Measurements from ENCODE around the gene CLEC4F.

The CLEC4F gene

GRCh38 chr2:70820499-70820898, at the start of gene CLEC4F:
CLEC4F (minus strand) TSS chr2:70820599; CDS start chr2:70820523, 76 bp downstream.
- no peak for DNase-seq

GRCh38 chr2:70868970-70869369, 48.6 kb upstream of the CLEC4F start:
- DNase-seq: no peak

GRCh38 chr2:70861777-70862625, 41.6 kb upstream of the CLEC4F start:
- peak; percentile 68 for DNase-seq

GRCh38 chr2:70855667-70856066, 35.3 kb upstream of the CLEC4F start:
- no peak for DNase-seq

- no peak for DNase-seq
Measured at GRCh38 chr2:70854411-70854810, 34.0 kb upstream of the CLEC4F start.

- DNase-seq: no peak
Measured at GRCh38 chr2:70852824-70853223, 32.4 kb upstream of the CLEC4F start.

GRCh38 chr2:70851704-70852103, 31.3 kb upstream of the CLEC4F start:
- DNase-seq: peak; percentile 42

GRCh38 chr2:70850925-70851324, 30.5 kb upstream of the CLEC4F start:
- DNase-seq: no peak

- DNase-seq: no peak
Measured at GRCh38 chr2:70842401-70842800, 22.0 kb upstream of the CLEC4F start.

GRCh38 chr2:70837980-70838925, 17.9 kb upstream of the CLEC4F start:
- no peak for DNase-seq

GRCh38 chr2:70835643-70836042, 15.2 kb upstream of the CLEC4F start, which contains the start of gene CD207:
CD207 (minus strand) TSS chr2:70835816; CDS start chr2:70835776, 40 bp downstream.
- DNase-seq: no peak

GRCh38 chr2:70834881-70835280, 14.5 kb upstream of the CLEC4F start:
- DNase-seq: no peak

GRCh38 chr2:70834106-70834505, 13.7 kb upstream of the CLEC4F start:
- DNase-seq: no peak

- no peak for DNase-seq
Measured at GRCh38 chr2:70833246-70833645, 12.8 kb upstream of the CLEC4F start.

GRCh38 chr2:70832386-70832785, 12.0 kb upstream of the CLEC4F start:
- DNase-seq: no peak

GRCh38 chr2:70831861-70832260, 11.5 kb upstream of the CLEC4F start:
- DNase-seq: no peak

GRCh38 chr2:70830366-70830765, 10.0 kb upstream of the CLEC4F start:
- no peak for DNase-seq

- no peak for DNase-seq
Measured at GRCh38 chr2:70829916-70830315, 9.5 kb upstream of the CLEC4F start.

GRCh38 chr2:70828914-70829824, 8.8 kb upstream of the CLEC4F start:
- no peak for DNase-seq

GRCh38 chr2:70828115-70828514, 7.7 kb upstream of the CLEC4F start:
- DNase-seq: no peak

GRCh38 chr2:70827388-70827787, 7.0 kb upstream of the CLEC4F start:
- DNase-seq: no peak

- no peak for DNase-seq
Measured at GRCh38 chr2:70826696-70827350, 6.4 kb upstream of the CLEC4F start.
